ENCODE data around the gene ZBTB7C. TPM values are rescaled to one million over a fixed set of nuclear protein-coding genes. Genes with fewer than 3 reads are reported as not detected.

The ZBTB7C gene
- total and polyA plus RNA-seq, 4 donors: 0.19 to 1.1 (median 0.45) TPM

DNA sequence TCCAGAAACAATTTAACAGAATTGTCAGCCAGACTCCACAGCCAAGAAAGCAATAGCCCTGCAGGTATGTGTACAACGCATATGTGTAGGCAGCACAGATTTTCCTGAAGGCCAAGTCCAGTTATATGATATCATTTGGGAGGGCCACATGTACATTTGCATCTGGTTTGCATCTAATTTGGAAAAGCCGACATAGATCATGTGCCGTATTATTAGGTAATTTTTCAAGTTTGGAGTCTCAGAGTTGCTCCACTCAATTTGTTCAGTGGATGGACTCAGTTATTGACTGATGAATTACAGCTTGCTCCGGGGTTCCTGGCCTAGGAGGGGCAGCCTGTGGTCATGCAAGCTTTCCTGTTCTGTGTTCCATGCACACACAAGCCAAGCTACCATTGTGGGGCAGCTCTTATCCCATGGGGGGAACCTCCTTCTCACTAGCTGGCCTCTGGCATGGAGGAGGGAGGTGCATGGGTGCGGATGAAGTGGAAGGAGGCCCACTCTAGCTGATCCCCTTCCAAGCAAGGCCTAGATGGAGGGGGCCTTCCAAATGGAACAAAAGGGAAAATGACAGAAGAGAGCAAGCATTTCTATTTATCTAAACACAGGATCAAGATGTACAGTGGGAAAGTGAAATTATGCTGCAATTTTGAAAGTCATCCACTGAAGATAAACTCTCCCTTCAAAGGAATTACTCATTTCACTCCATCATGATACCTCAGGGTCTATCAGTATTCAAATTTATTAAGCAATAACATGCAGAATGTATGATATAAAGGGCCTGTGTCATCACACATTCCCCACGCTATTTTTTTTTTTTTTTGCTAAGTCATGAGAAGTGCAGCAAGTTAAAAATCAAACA lies 276.2 kb downstream of the ZBTB7C start:
- Histone ChIP-seq H3K4me1 (ENCODE audit: control insufficient read depth in 4 of 4, insufficient read depth in 4 of 4, low read length in 3 of 4) (peaks cover 2 to 28% (median 18%) of the 10 kb centered on the region in 4 donors), H3K9ac (ENCODE audit: low read depth in 1 of 2, low read length in 2 of 2) (no peak overlapping the region), H3K4me3 (ENCODE audit: low read depth in 1 of 3, low read length in 3 of 3) (no peak overlapping the region), H3K9me3 (ENCODE audit: control insufficient read depth in 4 of 4, low read length in 3 of 4) (no peaks in the 10 kb centered on the region), H3K27ac (ENCODE audit: low read depth in 1 of 2, low read length in 2 of 2) (no peak overlapping the region), H3K36me3 (ENCODE audit: control insufficient read depth in 4 of 4, insufficient read depth in 3 of 4, low read depth in 1 of 4, low read length in 3 of 4) (no peaks in the 10 kb centered on the region), H3K27me3 (ENCODE audit: control insufficient read depth in 4 of 4, insufficient read depth in 4 of 4, low read length in 3 of 4) (no peaks in the 10 kb centered on the region)
- DNase-seq (ENCODE audit: low spot score): no peak
- WGBS: 62% methylated on average over 6 of the region's 6 CpGs
- no peak for TF ChIP-seq TAF1 (conservative IDR thresholded peaks at IDR 0.05)
- TF ChIP-seq FOXA2 (IDR thresholded peaks at IDR 0.05): no peak
- no peak for TF ChIP-seq ATF3 (IDR thresholded peaks at IDR 0.05)
- no peak for TF ChIP-seq RAD21 (IDR thresholded peaks at IDR 0.05)
- TF ChIP-seq RXRA (IDR thresholded peaks at IDR 0.05): no peak
- TF ChIP-seq NR2F2 (IDR thresholded peaks at IDR 0.05): no peak
- TF ChIP-seq MAX (IDR thresholded peaks at IDR 0.05): no peak

- Histone ChIP-seq H3K4me3 (ENCODE audit: low read depth in 1 of 3, low read length in 3 of 3) (no peak overlapping the region), H3K27me3 (ENCODE audit: control insufficient read depth in 4 of 4, insufficient read depth in 4 of 4, low read length in 3 of 4) (no peaks in the 10 kb centered on the region), H3K27ac (ENCODE audit: low read depth in 1 of 2, low read length in 2 of 2) (no peak overlapping the region), H3K36me3 (ENCODE audit: control insufficient read depth in 4 of 4, insufficient read depth in 3 of 4, low read depth in 1 of 4, low read length in 3 of 4) (no peaks in the 10 kb centered on the region), H3K9me3 (ENCODE audit: control insufficient read depth in 4 of 4, low read length in 3 of 4) (no peaks in the 10 kb centered on the region), H3K9ac (ENCODE audit: low read depth in 1 of 2, low read length in 2 of 2) (no peak overlapping the region), H3K4me1 (ENCODE audit: control insufficient read depth in 4 of 4, insufficient read depth in 4 of 4, low read length in 3 of 4) (peaks cover 2 to 21% (median 13%) of the 10 kb centered on the region in 4 donors)
- TF ChIP-seq HNF4G (IDR thresholded peaks at IDR 0.05) (peak; percentile 96), EGR1 (IDR thresholded peaks at IDR 0.05; ENCODE audit: low read depth in 2 of 2) (peak; percentile 58 to 79), NR2F2 (IDR thresholded peaks at IDR 0.05) (peak; percentile 69), MAX (IDR thresholded peaks at IDR 0.05) (peak; percentile 82), FOXA1 (IDR thresholded peaks at IDR 0.05) (no peak), REST (IDR thresholded peaks at IDR 0.05) (peak; percentile 28), CTCF (IDR thresholded peaks at IDR 0.05; ENCODE audit: low read depth, low read length, missing input control) (no peak), TAF1 (conservative IDR thresholded peaks at IDR 0.05) (no peak), HNF4A (conservative IDR thresholded peaks at IDR 0.05) (peak; percentile 99 to 100), ZBTB33 (IDR thresholded peaks at IDR 0.05) (peak; percentile 48), YY1 (IDR thresholded peaks at IDR 0.05) (peak; percentile 65), GABPA (IDR thresholded peaks at IDR 0.05 in 1 of 2, conservative IDR thresholded peaks at IDR 0.05 in 1 of 2) (peak in 1 of 2 donors; percentile 12), FOXA2 (IDR thresholded peaks at IDR 0.05) (no peak), JUND (IDR thresholded peaks at IDR 0.05) (peak; percentile 48 to 60), ATF3 (IDR thresholded peaks at IDR 0.05) (peak; percentile 44), RAD21 (IDR thresholded peaks at IDR 0.05) (peak; percentile 45 to 54), SP1 (IDR thresholded peaks at IDR 0.05) (peak; percentile 73), RXRA (IDR thresholded peaks at IDR 0.05) (peak; percentile 90 to 93)
- WGBS: 40% methylated on average over 9 of the region's 9 CpGs
- DNase-seq (ENCODE audit: low spot score): no peak
These were observed 278.1 kb downstream of the ZBTB7C start for GRCh38 chr18:48131042-48131441.

All from liver (tissue), 9 donors.